PC-9 (cell line): ENCODE results near the gene MPI. TPM values are rescaled to one million over a fixed set of nuclear protein-coding genes. Genes with fewer than 3 reads are reported as not detected.
A peak's percentile ranks its signal among the peaks of the same experiment; 100 is the strongest.
"Not testable (repeated sequence)": the region's sequence is repeated elsewhere in the genome, so short reads cannot be mapped to it uniquely, and the experiment has no call there.

Experiments
- BruUV-seq: library from RNA; stranded (reverse); fragments of 400-500 nt; replicated peaks from 2 replicates; lab custom pipeline; 2021; lab: Mats Ljungman, UMichigan
- CTCF ChIA-PET: fragments of 300-600 bp; sonication (Branson Sonifier 250); formaldehyde crosslinking; loops from one replicate; lab custom pipeline; 2022; ENCODE audit warnings: antibody characterized with exemption; lab: Charles Lee
- POLR2A ChIA-PET: fragments of 300-600 bp; sonication (Branson Sonifier 250); formaldehyde crosslinking; loops from one replicate; lab custom pipeline; 2022; ENCODE audit warnings: antibody characterized with exemption; ENCODE audit not compliant: unreplicated experiment; lab: Charles Lee
- DNase-seq, 2 experiments: peaks; one replicate each; pipeline versions ENCODE4 v3.0.0 to v3.0.0-alpha.2; 2015 to 2022; ENCODE audit warnings: mixed read lengths in 1 of 2
- H2AFZ ChIP-seq: fragments of 200-600 bp; sonication (generic); 2 replicates; pipeline ENCODE4 v1.8.1; 2017; ENCODE audit warnings: antibody characterized with exemption
- H3F3A ChIP-seq: fragments of 200-600 bp; sonication (generic); 2 replicates; pipeline ENCODE4 v1.8.1; 2017; ENCODE audit warnings: antibody characterized with exemption, mild to moderate bottlenecking, low read depth; ENCODE audit not compliant: insufficient read depth
- H3K27ac ChIP-seq: fragments of 200-600 bp; sonication (generic); 2 replicates; pipeline ENCODE4 v1.6.1; 2016; ENCODE audit warnings: mixed run types
- H3K27me3 ChIP-seq: fragments of 200-600 bp; sonication (generic); 2 replicates; pipeline ENCODE4 v1.6.1; 2016; ENCODE audit warnings: low read depth, mixed run types; ENCODE audit not compliant: insufficient read depth
- H3K36me3 ChIP-seq: fragments of 200-600 bp; sonication (generic); 2 replicates; pipeline ENCODE4 v1.6.1; 2016; ENCODE audit warnings: low read depth, mixed run types
- H3K4me1 ChIP-seq: fragments of 200-600 bp; sonication (generic); replicated peaks from 2 replicates; pipeline ENCODE4 v1.6.1; 2016; ENCODE audit warnings: mixed run types; ENCODE audit not compliant: insufficient read depth
- H3K4me2 ChIP-seq: fragments of 200-600 bp; sonication (generic); 2 replicates; pipeline ENCODE4 v1.6.1; 2017; ENCODE audit warnings: mixed run types
- H3K4me3 ChIP-seq: fragments of 200-600 bp; sonication (generic); 2 replicates; pipeline ENCODE4 v1.6.1; 2016; ENCODE audit warnings: mixed run types
- H3K79me2 ChIP-seq: fragments of 200-600 bp; sonication (generic); 2 replicates; pipeline ENCODE4 v1.6.1; 2017; ENCODE audit warnings: low read depth, mixed run types
- H3K9me2 ChIP-seq: fragments of 200-600 bp; sonication (generic); 2 replicates; pipeline ENCODE4 v1.8.1; 2017; ENCODE audit warnings: mild to moderate bottlenecking; ENCODE audit not compliant: insufficient read depth
- H3K9me3 ChIP-seq: fragments of 200-600 bp; sonication (generic); 2 replicates; pipeline ENCODE4 v1.8.1; 2016; ENCODE audit warnings: low read depth; ENCODE audit not compliant: insufficient read depth
- H4K20me1 ChIP-seq: fragments of 200-600 bp; sonication (generic); 2 replicates; pipeline ENCODE4 v1.8.1; 2017; ENCODE audit not compliant: insufficient read depth
- CTCF ChIP-seq: fragments of 200-600 bp; sonication (generic); conservative IDR thresholded peaks from 2 replicates; pipeline ENCODE4 v1.6.1; 2017; ENCODE audit warnings: mixed run types, antibody characterized with exemption, mild to moderate bottlenecking, moderate library complexity
- EZH2 ChIP-seq: fragments of 200-600 bp; sonication (generic); IDR thresholded peaks from 2 replicates; pipeline ENCODE4 v1.8.0; 2017; ENCODE audit warnings: antibody characterized with exemption, low read depth
- intact Hi-C: fragments of 100-400 bp; cut with micrococcal nuclease; formaldehyde crosslinking; loops from one replicate; pipeline ENCODE4 v1.10.0; 2022; ENCODE audit not compliant: unreplicated experiment
- total RNA-seq: library from RNA; stranded (reverse); gene quantifications from 2 replicates; pipeline ENCODE4 v1.2.3, GENCODE V29; 2021

Gene MPI
- total RNA-seq, 1 experiment from 2014 or later = 22.5 TPM

GRCh38 chr15:74908635-74909034, 18.8 kb downstream of the MPI start:
- H3K36me3 ChIP-seq = 0 out of 2 replicates have a peak, but pooled peaks cover 9% of the 10 kb centered on the region
- H3K9me2 ChIP-seq = no peaks in the 10 kb centered on the region
- intact Hi-C loops = no loop called here
- no peak overlapping the region for H3K4me3 ChIP-seq
- POLR2A ChIA-PET = interaction anchor here (0.6 kb wide), 1 partner anchor 25 kb away, joined by 3 read pairs; no protein-coding TSS in a partner anchor
- H3K27ac ChIP-seq = no peak overlapping the region
- H3K9me3 ChIP-seq = no peaks in the 10 kb centered on the region
- H3F3A ChIP-seq = peaks cover 13% of the 10 kb centered on the region; the same call in 1 of the 2 replicates
- CTCF ChIA-PET = no interaction called here
- H3K4me1 ChIP-seq = peaks cover 14% of the 10 kb centered on the region
- DNase-seq = no peak
- no peak for TF ChIP-seq EZH2
- TF ChIP-seq CTCF = no peak
- no peaks in the 10 kb centered on the region for H4K20me1 ChIP-seq
- H3K79me2 ChIP-seq = peaks cover 26% of the 10 kb centered on the region
- no peak overlapping the region for H2AFZ ChIP-seq
- no TSS peak for BruUV-seq
- H3K4me2 ChIP-seq = no peak overlapping the region
- H3K27me3 ChIP-seq = no peaks in the 10 kb centered on the region

GRCh38 chr15:74913041-74913440, 23.2 kb downstream of the MPI start:
- H3K9me3 ChIP-seq = no peaks in the 10 kb centered on the region
- BruUV-seq = no TSS peak
- intact Hi-C loops = no loop called here
- peak in 1 of 2 experiments; percentile 53 for DNase-seq
- 0 out of 2 replicates have a peak, but pooled peaks cover 6% of the 10 kb centered on the region for H3K36me3 ChIP-seq
- no peaks in the 10 kb centered on the region for H3K79me2 ChIP-seq
- H3K4me1 ChIP-seq = no peaks in the 10 kb centered on the region
- no peaks in the 10 kb centered on the region for H3K9me2 ChIP-seq
- H4K20me1 ChIP-seq = no peaks in the 10 kb centered on the region
- CTCF ChIA-PET = interaction anchor here (0.6 to 0.9 kb wide), 3 partner anchors 10 to 189 kb away, joined by 6 to 16 read pairs (median 6); no protein-coding TSS in a partner anchor
- H3K27ac ChIP-seq = no peak overlapping the region
- H3F3A ChIP-seq = peaks cover 24% of the 10 kb centered on the region; the same call in 1 of the 2 replicates
- H3K4me3 ChIP-seq = no peak overlapping the region
- no peaks in the 10 kb centered on the region for H3K27me3 ChIP-seq
- no peak for TF ChIP-seq CTCF
- no peak for TF ChIP-seq EZH2
- no peak overlapping the region for H2AFZ ChIP-seq
- no peak overlapping the region for H3K4me2 ChIP-seq
- POLR2A ChIA-PET = interaction anchor here (0.5 to 0.6 kb wide), 2 partner anchors 35 to 543 kb away, joined by 4 to 5 read pairs; no protein-coding TSS in a partner anchor

- H3K9me3 ChIP-seq, H4K20me1 ChIP-seq, H3K4me3 ChIP-seq, DNase-seq, H3K27me3 ChIP-seq, H3K4me1 ChIP-seq, H2AFZ ChIP-seq, BruUV-seq, H3K4me2 ChIP-seq, H3K79me2 ChIP-seq, intact Hi-C loops, H3K27ac ChIP-seq, H3K36me3 ChIP-seq, H3K9me2 ChIP-seq: not testable (repeated sequence)
- H3F3A ChIP-seq = peaks cover 18% of the 10 kb centered on the region; the same call in 1 of the 2 replicates
- ChIA-PET POLR2A (interaction anchor here (0.5 kb wide), 1 partner anchor 34 kb away, joined by 5 read pairs; no protein-coding TSS in a partner anchor), CTCF (interaction anchor here (0.6 to 0.9 kb wide), 3 partner anchors 11 to 188 kb away, joined by 6 to 16 read pairs (median 6); no protein-coding TSS in a partner anchor)
These were observed 24.0 kb downstream of the MPI start for GRCh38 chr15:74913799-74914198.
